ENCODE results near the gene ANO5.

GRCh38 chr11:22165087-22165486 lies 27.8 kb upstream of the ANO5 start:
- TF ChIP-seq CTCF (IDR thresholded peaks at IDR 0.05), result no peak
- no peak for TF ChIP-seq POLR2A (IDR thresholded peaks at IDR 0.05)
- TF ChIP-seq POLR2AphosphoS5 (IDR thresholded peaks at IDR 0.05; ENCODE audit: insufficient read depth in 1 of 2, low read depth in 1 of 2), result no peak

Measured in vagina (tissue), 2 donors.